Mesodermal cell (in vitro differentiated cells): Measurements from ENCODE around the gene WBP2NL.

ENCODE experiments used
- H3K27ac ChIP-seq: 2 replicates; pipeline ENCODE4 v1.7.0; 2013; ENCODE audit warnings: mild to moderate bottlenecking, low read depth, low read length, moderate library complexity; ENCODE audit not compliant: severe bottlenecking
- H3K36me3 ChIP-seq: 2 replicates; pipeline ENCODE4 v1.7.1; 2013; ENCODE audit warnings: mild to moderate bottlenecking, low read length, moderate library complexity; ENCODE audit not compliant: control insufficient read depth, insufficient read depth
- H3K4me1 ChIP-seq: one replicate; pipeline ENCODE4 v1.7.1; 2013; ENCODE audit warnings: mild to moderate bottlenecking, low read length; ENCODE audit not compliant: insufficient read depth, control insufficient read depth, poor library complexity, severe bottlenecking
- H3K4me3 ChIP-seq: 2 replicates; pipeline ENCODE4 v1.7.0; 2013; ENCODE audit warnings: low read length, control low read depth, mild to moderate bottlenecking; ENCODE audit not compliant: insufficient read depth, poor library complexity, severe bottlenecking; ENCODE audit errors: extremely low read depth
- H3K9me3 ChIP-seq: 2 replicates; pipeline ENCODE4 v1.7.1; 2013; ENCODE audit warnings: mild to moderate bottlenecking, low read length, moderate library complexity; ENCODE audit not compliant: control insufficient read depth
- WGBS, 2 experiments: methylation state at CpG; one replicate each; pipeline ENCODE4 v1.1.5; 2013; ENCODE audit warnings: missing lambda C conversion rate in 2 of 2; ENCODE audit not compliant: insufficient coverage in 2 of 2; 5-methylcytosine and 5-hydroxymethylcytosine counted together

WBP2NL gene

DNA sequence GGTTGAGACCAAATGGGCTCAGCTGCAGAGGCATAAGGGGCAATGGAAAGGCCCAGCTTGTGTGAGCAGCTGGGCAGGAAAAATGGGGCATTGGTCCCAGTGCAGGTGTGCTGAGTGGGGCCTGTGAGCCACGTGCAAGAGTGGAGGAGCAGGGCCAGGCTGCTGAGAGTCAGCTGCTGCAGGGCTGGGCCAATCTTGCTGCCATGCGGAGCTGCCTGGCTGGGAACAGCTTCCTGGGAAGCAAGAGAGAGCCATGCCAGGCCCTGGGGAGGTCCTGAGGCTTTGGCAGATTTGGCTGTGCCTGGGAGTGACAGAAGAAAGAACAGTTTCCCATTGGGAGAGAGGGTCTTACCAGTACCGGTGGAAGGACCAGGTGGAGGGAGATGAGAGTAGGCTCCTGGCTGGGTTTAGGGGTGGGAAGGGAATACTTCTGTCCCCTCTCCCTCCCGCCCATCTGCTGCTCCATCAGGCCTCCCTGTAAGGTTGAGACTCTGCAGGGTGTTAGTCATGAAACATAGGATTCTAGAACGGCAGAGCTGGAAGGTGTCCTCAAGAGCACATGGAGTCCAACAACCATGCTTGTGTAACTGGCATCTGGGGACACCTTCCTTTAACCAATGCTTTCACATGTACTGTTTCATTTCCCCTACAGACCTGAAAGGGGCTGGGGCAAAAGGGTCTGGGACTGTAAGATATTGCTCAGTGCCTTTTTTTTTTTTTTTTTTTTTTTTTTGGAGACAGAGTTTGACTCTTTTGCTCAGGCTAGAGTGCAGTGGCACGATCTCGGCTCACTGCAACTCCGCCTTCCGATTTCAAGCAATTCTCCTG is 19.0 kb upstream of the WBP2NL start:
- Histone ChIP-seq H3K27ac (no peak overlapping the region), H3K9me3 (no peaks in the 10 kb centered on the region), H3K36me3 (no peaks in the 10 kb centered on the region), H3K4me3 (no peak overlapping the region), H3K4me1 (peaks cover 5% of the 10 kb centered on the region)
- 88 to 91% methylated on average over 4 to 8 of the region's 9 CpGs for WGBS, 2 experiments

DNA sequence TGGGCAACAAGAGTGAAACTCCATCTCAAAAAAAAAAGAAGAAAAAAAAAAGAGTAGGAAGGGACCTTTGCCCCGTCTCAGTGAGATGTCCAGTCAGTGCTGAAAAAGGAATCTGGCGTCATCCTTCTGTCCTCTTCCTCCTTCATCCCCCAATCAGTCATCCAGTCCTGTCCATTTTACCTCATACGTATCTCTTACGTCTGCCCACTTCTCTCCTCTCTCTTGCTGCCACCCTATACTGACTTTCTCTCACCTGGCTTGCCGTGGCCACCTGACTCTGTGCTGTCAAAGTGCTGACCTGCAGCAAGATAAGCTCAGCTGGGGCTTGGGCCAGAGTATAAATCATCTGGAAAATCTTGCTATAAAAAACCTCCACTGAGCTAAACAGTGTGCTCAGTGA is 15.7 kb upstream of the WBP2NL start:
- H3K9me3 ChIP-seq = no peaks in the 10 kb centered on the region
- WGBS, 2 experiments = 88 to 90% methylated on average over 4 to 5 of the region's 5 CpGs
- H3K4me1 ChIP-seq = no peaks in the 10 kb centered on the region
- H3K4me3 ChIP-seq = no peak overlapping the region
- H3K36me3 ChIP-seq = no peaks in the 10 kb centered on the region
- no peak overlapping the region for H3K27ac ChIP-seq

DNA sequence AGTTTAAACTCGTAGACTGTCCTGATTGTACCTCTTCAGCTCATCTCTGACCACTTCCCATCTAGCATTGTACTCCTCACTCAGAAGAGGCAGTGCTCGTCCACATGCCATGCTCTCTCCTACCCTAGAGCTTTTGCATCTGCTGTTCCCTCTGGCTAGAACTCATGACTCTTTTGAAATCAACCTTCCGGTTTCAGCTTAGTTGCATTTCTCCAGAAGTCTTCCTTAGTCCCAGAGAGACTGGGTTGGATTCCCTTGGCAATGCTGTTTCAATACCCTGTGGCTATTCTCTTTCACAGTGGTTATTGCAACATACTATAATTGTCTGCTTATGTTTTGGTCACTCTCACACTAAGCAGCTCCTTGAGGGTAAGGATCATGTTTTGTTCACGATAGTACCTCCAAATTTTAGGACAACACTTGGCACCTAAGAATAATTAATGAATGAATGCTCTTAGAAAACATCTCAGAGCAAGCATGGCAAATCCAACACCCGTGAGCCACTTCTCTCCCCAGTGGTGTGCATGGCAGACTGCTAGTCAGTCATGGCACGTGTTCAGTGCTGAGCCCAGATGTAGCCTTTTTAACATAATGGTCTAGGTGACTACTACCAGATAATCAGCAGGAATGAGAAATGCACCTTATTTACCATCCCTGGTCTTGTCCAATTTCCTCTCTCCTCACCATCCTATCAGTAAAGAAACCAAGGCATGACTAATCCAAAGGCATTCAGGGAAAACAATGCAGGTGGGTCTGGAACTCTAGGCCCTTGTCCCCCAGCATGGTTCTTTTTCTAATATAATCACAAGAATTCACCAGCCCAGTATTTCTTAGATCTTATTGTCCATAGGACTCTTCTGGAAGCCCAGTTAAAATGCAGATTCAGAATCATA is 14.8 kb upstream of the WBP2NL start:
- Histone ChIP-seq H3K4me1 (no peaks in the 10 kb centered on the region), H3K4me3 (no peak overlapping the region), H3K9me3 (no peaks in the 10 kb centered on the region), H3K36me3 (no peaks in the 10 kb centered on the region), H3K27ac (no peak overlapping the region)
- 87 to 88% methylated on average over 3 to 6 of the region's 6 CpGs for WGBS, 2 experiments

DNA sequence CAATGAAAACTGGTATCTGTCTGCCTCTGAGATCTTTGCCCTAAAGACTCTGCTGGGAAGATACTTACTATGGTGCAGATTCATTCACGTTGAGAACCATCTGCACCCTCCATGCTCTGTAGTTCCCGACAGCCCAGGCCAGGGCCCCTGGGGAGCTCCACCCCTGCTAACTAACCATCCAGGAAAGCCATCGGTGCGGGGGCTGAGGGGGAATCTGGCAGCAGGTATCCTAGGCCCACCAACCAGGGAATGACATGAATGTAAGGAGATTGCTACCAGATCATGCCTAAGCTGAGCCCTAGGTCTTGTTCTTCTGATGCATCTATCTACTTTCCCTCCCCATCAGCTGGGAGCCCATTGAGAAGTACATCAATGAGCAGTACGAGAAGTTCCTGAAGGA is 11.3 kb upstream of the WBP2NL start:
- no peaks in the 10 kb centered on the region for H3K9me3 ChIP-seq
- no peak overlapping the region for H3K4me3 ChIP-seq
- no peaks in the 10 kb centered on the region for H3K4me1 ChIP-seq
- 89 to 100% methylated on average over 1 to 5 of the region's 5 CpGs for WGBS, 2 experiments
- no peaks in the 10 kb centered on the region for H3K36me3 ChIP-seq
- no peak overlapping the region for H3K27ac ChIP-seq

DNA sequence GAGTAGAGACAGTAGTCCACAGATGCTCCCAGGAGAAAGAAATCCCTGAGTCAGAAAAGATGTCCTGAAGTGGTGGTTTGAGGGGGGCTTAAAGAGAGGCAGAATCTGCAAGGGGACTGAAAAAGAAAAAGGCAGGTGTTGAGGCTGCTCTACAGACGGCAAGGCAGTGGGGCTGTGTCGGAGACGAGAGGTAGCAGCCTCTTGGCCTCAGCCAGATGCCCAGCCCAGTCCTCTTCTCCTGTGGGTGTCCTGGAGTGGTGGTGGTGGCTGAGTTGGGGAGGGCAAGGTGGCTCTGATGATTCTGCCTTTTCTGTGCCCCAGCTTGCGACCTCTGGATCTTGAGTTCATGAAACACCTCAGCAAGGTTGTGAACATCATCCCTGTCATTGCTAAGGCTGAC is 9.3 kb upstream of the WBP2NL start:
- Histone ChIP-seq H3K4me1 (no peaks in the 10 kb centered on the region), H3K4me3 (no peak overlapping the region), H3K9me3 (no peaks in the 10 kb centered on the region), H3K27ac (no peak overlapping the region), H3K36me3 (no peaks in the 10 kb centered on the region)
- WGBS, 2 experiments = 87 to 95% methylated on average over 3 to 4 of the region's 4 CpGs

DNA sequence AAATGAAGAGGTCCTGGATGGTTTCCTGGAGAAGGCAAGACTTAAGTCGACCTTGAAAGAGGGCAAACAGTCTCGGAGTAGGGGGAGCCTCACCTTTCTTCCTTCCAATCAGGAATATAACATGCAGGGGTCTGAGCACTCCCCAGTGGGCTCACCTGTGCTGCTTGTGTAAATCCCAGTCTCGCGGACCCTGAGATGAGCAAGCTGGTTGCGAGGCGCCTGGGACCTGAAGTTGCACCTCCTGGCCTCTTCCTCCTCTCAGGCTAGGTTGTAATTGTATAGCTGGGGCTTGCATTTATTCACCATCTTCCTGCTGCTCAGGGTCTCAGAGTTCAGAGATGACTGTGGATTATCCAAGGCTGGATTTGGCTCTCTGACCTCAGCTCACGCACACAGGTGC is 7.5 kb upstream of the WBP2NL start:
- Histone ChIP-seq H3K36me3 (no peaks in the 10 kb centered on the region), H3K4me3 (no peak overlapping the region), H3K27ac (no peak overlapping the region), H3K9me3 (no peaks in the 10 kb centered on the region), H3K4me1 (no peaks in the 10 kb centered on the region)
- 95 to 100% methylated on average over 5 to 6 of the region's 7 CpGs for WGBS, 2 experiments

DNA sequence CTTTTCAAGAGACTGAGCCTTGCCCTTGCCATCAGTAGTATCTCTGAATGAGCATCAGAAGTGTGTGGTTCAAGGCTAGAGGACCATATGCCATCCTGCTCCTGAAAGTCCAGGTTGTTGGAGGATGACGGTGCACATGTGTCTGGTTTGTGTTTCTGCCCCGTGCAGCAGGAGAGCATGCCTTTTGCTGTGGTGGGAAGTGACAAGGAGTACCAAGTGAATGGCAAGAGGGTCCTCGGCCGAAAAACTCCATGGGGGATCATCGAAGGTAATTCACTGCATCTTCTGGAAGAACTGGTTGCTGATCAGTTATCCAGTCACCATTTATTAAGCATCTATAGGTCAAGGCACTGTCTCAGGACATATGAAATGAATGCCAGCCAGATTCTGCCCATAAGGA is 6.1 kb upstream of the WBP2NL start:
- 94 to 97% methylated on average over 5 of the region's 5 CpGs for WGBS, 2 experiments
- Histone ChIP-seq H3K36me3 (no peaks in the 10 kb centered on the region), H3K4me3 (no peak overlapping the region), H3K27ac (no peak overlapping the region), H3K9me3 (no peaks in the 10 kb centered on the region), H3K4me1 (no peaks in the 10 kb centered on the region)

DNA sequence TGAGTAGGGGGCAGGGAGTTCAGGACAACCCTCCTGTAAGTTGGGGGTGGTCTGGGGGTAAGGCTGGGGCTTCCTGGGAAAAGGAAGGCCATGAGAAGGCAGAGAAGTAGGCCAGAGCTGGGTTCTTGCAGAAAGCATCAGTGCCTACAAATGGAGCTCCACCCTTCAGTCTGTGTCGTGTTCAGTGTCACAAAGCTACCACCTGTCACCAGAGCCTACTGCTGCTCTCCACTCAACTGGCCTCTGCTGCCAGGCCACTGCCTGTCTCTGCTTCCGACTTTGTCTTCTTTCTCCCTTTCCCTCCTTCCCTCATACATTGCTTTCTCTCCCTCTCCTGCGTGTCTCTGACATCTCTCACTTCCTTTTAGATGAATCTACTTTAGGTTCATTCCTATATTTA is 3.4 kb upstream of the WBP2NL start:
- 86 to 96% methylated on average over 2 to 3 of the region's 3 CpGs for WGBS, 2 experiments

DNA sequence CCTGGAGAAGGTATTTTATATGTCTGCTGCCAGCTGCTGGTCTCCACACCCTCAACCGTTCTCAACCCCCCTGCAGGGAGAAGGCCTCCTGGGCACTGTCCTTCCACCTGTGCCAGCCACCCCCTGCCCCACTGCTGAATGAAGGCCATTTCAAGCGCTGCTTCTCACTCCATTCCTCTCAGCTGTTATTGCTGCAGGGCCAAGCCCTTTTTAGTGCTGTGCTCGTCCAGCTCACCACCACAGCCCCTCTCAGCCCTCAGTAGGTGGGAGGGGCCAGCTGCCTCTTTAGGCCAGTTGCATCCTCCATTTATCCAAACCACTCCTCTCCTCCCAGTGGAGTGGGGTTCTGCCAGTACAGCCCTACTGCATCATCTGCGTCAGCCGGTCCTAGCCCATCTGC is 1.8 kb upstream of the WBP2NL start:
- Histone ChIP-seq H3K4me1 (no peaks in the 10 kb centered on the region), H3K4me3 (no peak overlapping the region), H3K9me3 (no peaks in the 10 kb centered on the region), H3K36me3 (no peaks in the 10 kb centered on the region), H3K27ac (no peak overlapping the region)
- WGBS, 2 experiments = 93 to 94% methylated on average over 3 to 4 of the region's 5 CpGs

More for the DNA sequence above, 3.4 kb upstream of the WBP2NL start:
- Histone ChIP-seq H3K36me3 (no peaks in the 10 kb centered on the region), H3K9me3 (no peaks in the 10 kb centered on the region), H3K4me1 (no peaks in the 10 kb centered on the region), H3K4me3 (no peak overlapping the region), H3K27ac (no peak overlapping the region)

DNA sequence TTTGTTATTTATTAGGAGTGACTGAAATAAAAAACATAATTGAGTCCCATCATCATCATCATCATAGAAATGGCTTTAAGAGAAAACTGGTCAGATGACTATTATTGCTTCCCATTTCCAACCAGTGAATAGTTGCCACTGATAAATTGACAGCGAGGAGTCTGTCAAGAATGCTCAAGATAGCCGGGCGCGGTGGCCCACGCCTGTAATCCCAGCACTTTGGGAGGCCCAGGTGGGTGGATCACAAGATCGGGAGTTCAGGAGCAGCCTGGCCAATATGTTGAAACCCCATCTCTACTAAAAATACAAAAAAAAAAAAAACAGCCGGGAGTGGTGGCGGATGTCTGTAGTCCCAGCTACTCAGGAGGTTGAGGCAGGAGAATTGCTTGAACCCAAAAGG is 1.9 kb downstream of the WBP2NL start:
- Histone ChIP-seq H3K4me1 (no peaks in the 10 kb centered on the region), H3K4me3 (no peak overlapping the region), H3K36me3 (no peaks in the 10 kb centered on the region), H3K9me3 (no peaks in the 10 kb centered on the region), H3K27ac (no peak overlapping the region)
- 90 to 100% methylated on average over 2 to 4 of the region's 8 CpGs for WGBS, 2 experiments

DNA sequence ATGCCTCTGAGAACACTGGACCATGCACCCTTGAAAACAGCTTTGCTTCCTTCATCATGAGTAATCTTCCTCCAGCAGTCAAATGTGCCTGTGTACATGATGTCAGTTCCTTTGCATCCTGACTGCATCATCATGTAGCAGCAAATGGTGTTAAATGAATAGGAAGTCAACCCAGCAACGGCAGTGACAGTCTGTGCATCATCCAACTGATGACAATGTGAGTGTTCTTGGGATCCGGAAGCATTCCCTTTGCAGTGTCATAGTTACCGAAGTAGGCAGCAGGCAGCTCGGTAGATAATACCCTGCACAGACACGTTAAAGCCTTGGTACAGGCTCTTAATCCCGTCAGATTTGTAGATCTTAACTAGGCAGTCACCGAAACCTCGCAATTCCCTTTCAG is 2.5 kb downstream of the WBP2NL start:
- 77 to 78% methylated on average over 8 of the region's 8 CpGs for whole genome bisulfite sequencing, 2 experiments
- Histone ChIP-seq H3K36me3 (no peaks in the 10 kb centered on the region), H3K4me1 (no peaks in the 10 kb centered on the region), H3K4me3 (no peak overlapping the region), H3K9me3 (no peaks in the 10 kb centered on the region), H3K27ac (no peak overlapping the region)
